HG02798 (cell line): ENCODE measurements around the gene KIAA2012.

Experiments used
- ATAC-seq: cut with Tn5 transposase; IDR thresholded peaks from one replicate; pipeline ENCODE4 v1.9.1; 2021; ENCODE audit warnings: mild to moderate bottlenecking; ENCODE audit not compliant: unreplicated experiment, poor library complexity

KIAA2012 gene

GRCh38 chr2:202140522-202141252, 67.6 kb downstream of the KIAA2012 start:
- no peak for ATAC-seq

GRCh38 chr2:202141329-202141947, 68.4 kb downstream of the KIAA2012 start:
- no peak for ATAC-seq

GRCh38 chr2:202142540-202142939, 69.5 kb downstream of the KIAA2012 start:
- no peak for ATAC-seq

GRCh38 chr2:202147775-202148174, 74.7 kb downstream of the KIAA2012 start:
- no peak for ATAC-seq

GRCh38 chr2:202148515-202149154, 75.6 kb downstream of the KIAA2012 start:
- ATAC-seq = no peak

GRCh38 chr2:202149155-202149762, 76.2 kb downstream of the KIAA2012 start:
- ATAC-seq = no peak

GRCh38 chr2:202149936-202150335, 76.9 kb downstream of the KIAA2012 start:
- no peak for ATAC-seq

GRCh38 chr2:202152104-202152715, 79.2 kb downstream of the KIAA2012 start:
- no peak for ATAC-seq

GRCh38 chr2:202154613-202155012, 81.6 kb downstream of the KIAA2012 start:
- ATAC-seq = no peak

- no peak for ATAC-seq
These were observed 84.3 kb downstream of the KIAA2012 start for GRCh38 chr2:202157211-202157990.

GRCh38 chr2:202158796-202159195, 85.7 kb downstream of the KIAA2012 start:
- no peak for ATAC-seq

GRCh38 chr2:202161151-202161835, 88.2 kb downstream of the KIAA2012 start:
- ATAC-seq = no peak

- no peak for ATAC-seq
These were observed 91.4 kb downstream of the KIAA2012 start for GRCh38 chr2:202164411-202164810.

GRCh38 chr2:202165208-202165607, 92.2 kb downstream of the KIAA2012 start:
- ATAC-seq = no peak

GRCh38 chr2:202165945-202166344, 92.9 kb downstream of the KIAA2012 start:
- no peak for ATAC-seq

GRCh38 chr2:202169131-202169530, 96.1 kb downstream of the KIAA2012 start:
- no peak for ATAC-seq

- ATAC-seq = no peak
These were observed 96.9 kb downstream of the KIAA2012 start for GRCh38 chr2:202169832-202170424.

- no peak for ATAC-seq
These were observed 98.3 kb downstream of the KIAA2012 start for GRCh38 chr2:202171241-202171825.
